ENCODE measurements around the gene ACAT2.

DNA sequence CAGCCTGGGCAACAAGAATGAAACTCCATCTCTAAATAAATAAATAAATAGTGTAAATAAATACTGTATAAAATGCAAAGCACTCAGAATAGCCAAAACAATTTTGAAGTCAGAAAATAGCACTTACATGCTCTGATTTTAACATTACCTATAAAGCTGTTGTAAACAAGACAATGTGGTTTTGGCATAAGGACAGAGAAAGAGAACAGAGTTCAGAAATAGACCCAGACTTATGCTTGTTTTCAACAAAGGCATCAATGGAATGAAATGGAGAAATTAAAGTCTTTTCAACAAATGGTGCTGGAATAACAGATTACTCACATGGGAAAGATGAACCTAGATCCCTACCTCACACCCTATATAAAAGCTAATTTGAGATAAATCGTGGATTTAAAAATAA lies 10.4 kb downstream of the ACAT2 start:
- TF ChIP-seq CTCF (IDR thresholded peaks at IDR 0.05), result no peak
- no peak for TF ChIP-seq POLR2A (IDR thresholded peaks at IDR 0.05)

All from heart left ventricle (tissue), 13 donors.